Caco-2 (cell line): Measurements from ENCODE around the gene ARRDC1. TPM values are rescaled to one million over a fixed set of nuclear protein-coding genes. Genes with fewer than 3 reads are reported as not detected.
A peak's percentile ranks its signal among the peaks of the same experiment; 100 is the strongest.

Source experiments
- BruUV-seq: library from RNA; stranded (reverse); fragments of 400-500 nt; replicated peaks from 2 replicates; lab custom pipeline; 2021; lab: Mats Ljungman, UMichigan
- CTCF ChIA-PET: fragments of 300-600 bp; sonication (Branson Sonifier 250); formaldehyde crosslinking; loops from one replicate; lab custom pipeline; 2022; ENCODE audit warnings: antibody characterized with exemption; lab: Charles Lee
- POLR2A ChIA-PET: fragments of 300-600 bp; sonication (Branson Sonifier 250); formaldehyde crosslinking; loops from one replicate; lab custom pipeline; 2022; ENCODE audit warnings: antibody characterized with exemption; lab: Charles Lee
- DNase-seq, 2 experiments: peaks; one replicate each; pipeline versions ENCODE4 v3.0.0 to v3.0.0-alpha.2; 2020 to 2022
- H3K27me3 ChIP-seq: replicated peaks from 2 replicates; pipeline ENCODE4 v1.6.0; 2011; ENCODE audit warnings: low read length; ENCODE audit not compliant: control insufficient read depth, insufficient read depth
- H3K36me3 ChIP-seq: 2 replicates; pipeline ENCODE4 v1.5.1; 2011; ENCODE audit warnings: low read length; ENCODE audit not compliant: control insufficient read depth, insufficient read depth
- H3K4me1 ChIP-seq: fragments of 250-450 bp; sonication (Bioruptor Pico); 2 replicates; pipeline ENCODE4 v1.5.1; 2020; ENCODE audit warnings: mild to moderate bottlenecking
- H3K4me3 ChIP-seq: 2 replicates; pipeline ENCODE4 v1.5.1; 2011; ENCODE audit warnings: low read depth, mild to moderate bottlenecking, control low read depth, low read length
- H3K9me3 ChIP-seq: fragments of 250-450 bp; sonication (Bioruptor Pico); 2 replicates; pipeline ENCODE4 v1.5.1; 2020; ENCODE audit warnings: mild to moderate bottlenecking, moderate library complexity
- H3K27ac Mint-ChIP-seq: one replicate; pipeline ENCODE4 v1.8.0; 2022; ENCODE audit warnings: mixed read lengths; ENCODE audit not compliant: unreplicated experiment
- H3K27me3 Mint-ChIP-seq: one replicate; pipeline ENCODE4 v1.8.0; 2022; ENCODE audit warnings: mixed read lengths; ENCODE audit not compliant: insufficient read depth, unreplicated experiment
- H3K36me3 Mint-ChIP-seq: one replicate; pipeline ENCODE4 v1.8.0; 2022; ENCODE audit warnings: mild to moderate bottlenecking, mixed read lengths; ENCODE audit not compliant: insufficient read depth, unreplicated experiment
- H3K4me1 Mint-ChIP-seq: one replicate; pipeline ENCODE4 v1.8.0; 2022; ENCODE audit warnings: low read depth, mixed read lengths; ENCODE audit not compliant: unreplicated experiment
- H3K4me3 Mint-ChIP-seq: one replicate; pipeline ENCODE4 v1.8.0; 2022; ENCODE audit warnings: mild to moderate bottlenecking, moderate library complexity, mixed read lengths; ENCODE audit not compliant: unreplicated experiment
- H3K9me3 Mint-ChIP-seq: one replicate; pipeline ENCODE4 v1.8.0; 2022; ENCODE audit warnings: mixed read lengths; ENCODE audit not compliant: unreplicated experiment
- intact Hi-C: fragments of 100-400 bp; cut with micrococcal nuclease; formaldehyde crosslinking; loops from one replicate; pipeline ENCODE4 v1.10.0; 2022; ENCODE audit not compliant: unreplicated experiment
- total RNA-seq: library from RNA; stranded (reverse); gene quantifications from 2 replicates; pipeline ENCODE4 v1.2.3, GENCODE V29; 2022
- TF ChIP-seq, protein P1 (sequence below), 2 experiments: fragments of 200-600 bp in 1 of 2; IDR thresholded peaks; 1 replicate in 1 of 2; 2 replicates in 1 of 2; pipeline versions ENCODE4 v1.5.1 to v1.8.0; 2011 to 2022; ENCODE audit warnings: antibody characterized with exemption in 1 of 2, control low read depth in 1 of 2, inconsistent platforms in 1 of 2, low read depth in 1 of 2, low read length in 1 of 2, mild to moderate bottlenecking in 1 of 2, moderate library complexity in 1 of 2; ENCODE audit not compliant: insufficient read depth in 1 of 2, severe bottlenecking in 1 of 2, unreplicated experiment in 1 of 2

The ARRDC1 gene
- total RNA-seq, 1 experiment from 2014 or later = 66.6 TPM

DNA sequence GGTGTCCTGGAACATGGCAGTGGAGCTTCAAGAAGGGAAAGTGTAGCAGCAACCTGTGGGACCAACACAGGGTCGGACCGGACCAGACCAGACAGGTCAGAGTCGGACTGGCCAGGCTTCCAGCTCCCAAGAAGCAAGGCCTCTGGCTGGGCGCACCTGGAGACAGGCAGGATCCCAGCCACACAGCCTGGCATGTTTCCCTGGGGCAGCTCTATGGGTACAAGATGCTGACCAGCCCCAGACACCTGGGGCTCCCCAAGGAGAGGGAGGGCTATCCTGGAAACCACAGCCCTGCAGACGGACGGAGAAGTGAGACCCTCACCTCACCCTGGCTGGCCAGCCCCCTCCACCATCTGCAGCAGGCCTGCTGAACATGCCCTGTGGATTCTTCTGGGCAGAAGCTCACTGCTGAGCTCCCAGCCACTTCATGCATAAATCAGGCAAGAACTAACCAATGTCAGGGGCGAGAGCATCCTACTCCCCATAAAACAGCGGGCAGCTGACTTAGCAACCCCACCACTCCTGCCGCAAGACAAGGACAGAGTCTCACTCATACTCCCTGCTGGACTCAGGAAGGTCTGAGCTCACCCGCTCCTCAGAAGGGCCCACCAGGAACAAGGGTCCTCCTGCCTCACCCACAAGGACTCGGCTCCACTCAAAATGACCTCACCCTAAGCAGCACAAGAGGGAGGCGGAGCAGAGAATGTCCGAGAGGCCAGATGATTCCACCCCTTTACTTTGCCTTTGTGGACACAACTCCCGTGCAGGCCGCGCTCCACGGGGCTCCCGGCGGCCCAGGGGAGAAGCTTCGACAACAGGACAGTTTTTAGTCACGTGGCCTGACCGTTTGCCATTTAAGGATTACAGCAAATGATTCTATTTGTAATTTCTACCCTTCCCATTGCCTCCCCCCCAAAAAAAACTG is 23.9 kb upstream of the ARRDC1 start:
- peaks cover 13% of the 10 kb centered on the region for H3K4me1 ChIP-seq
- H3K27me3 ChIP-seq = no peaks in the 10 kb centered on the region
- BruUV-seq = no TSS peak
- H3K36me3 ChIP-seq = peaks cover 3% of the 10 kb centered on the region; the same call in 1 of the 2 replicates
- no peaks in the 10 kb centered on the region for H3K27me3 Mint-ChIP-seq
- TF ChIP-seq, protein P1, sequence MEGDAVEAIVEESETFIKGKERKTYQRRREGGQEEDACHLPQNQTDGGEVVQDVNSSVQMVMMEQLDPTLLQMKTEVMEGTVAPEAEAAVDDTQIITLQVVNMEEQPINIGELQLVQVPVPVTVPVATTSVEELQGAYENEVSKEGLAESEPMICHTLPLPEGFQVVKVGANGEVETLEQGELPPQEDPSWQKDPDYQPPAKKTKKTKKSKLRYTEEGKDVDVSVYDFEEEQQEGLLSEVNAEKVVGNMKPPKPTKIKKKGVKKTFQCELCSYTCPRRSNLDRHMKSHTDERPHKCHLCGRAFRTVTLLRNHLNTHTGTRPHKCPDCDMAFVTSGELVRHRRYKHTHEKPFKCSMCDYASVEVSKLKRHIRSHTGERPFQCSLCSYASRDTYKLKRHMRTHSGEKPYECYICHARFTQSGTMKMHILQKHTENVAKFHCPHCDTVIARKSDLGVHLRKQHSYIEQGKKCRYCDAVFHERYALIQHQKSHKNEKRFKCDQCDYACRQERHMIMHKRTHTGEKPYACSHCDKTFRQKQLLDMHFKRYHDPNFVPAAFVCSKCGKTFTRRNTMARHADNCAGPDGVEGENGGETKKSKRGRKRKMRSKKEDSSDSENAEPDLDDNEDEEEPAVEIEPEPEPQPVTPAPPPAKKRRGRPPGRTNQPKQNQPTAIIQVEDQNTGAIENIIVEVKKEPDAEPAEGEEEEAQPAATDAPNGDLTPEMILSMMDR (IDR thresholded peaks at IDR 0.05; ENCODE audit: insufficient read depth in 1 of 2, low read depth in 1 of 2, low read length in 1 of 2, severe bottlenecking in 1 of 2, unreplicated experiment in 1 of 2) = no peak
- H3K36me3 Mint-ChIP-seq = peaks cover 58% of the 10 kb centered on the region
- no peak overlapping the region for H3K4me3 Mint-ChIP-seq
- no peak overlapping the region for H3K27ac Mint-ChIP-seq
- H3K4me3 ChIP-seq = no peak overlapping the region
- H3K9me3 ChIP-seq = no peaks in the 10 kb centered on the region
- ChIA-PET CTCF (interaction anchor here (0.6 to 2.1 kb wide), 4 partner anchors 9 to 622 kb away, joined by 3 to 6 read pairs (median 4); partner anchors contain the start of gene ZMYND19), POLR2A (interaction anchor here (0.6 kb wide), 2 partner anchors 8 to 30 kb away, joined by 3 to 6 read pairs; no protein-coding TSS in a partner anchor)
- intact Hi-C loops = no loop called here
- no peaks in the 10 kb centered on the region for H3K9me3 Mint-ChIP-seq
- DNase-seq = no peak
- H3K4me1 Mint-ChIP-seq = no peaks in the 10 kb centered on the region

DNA sequence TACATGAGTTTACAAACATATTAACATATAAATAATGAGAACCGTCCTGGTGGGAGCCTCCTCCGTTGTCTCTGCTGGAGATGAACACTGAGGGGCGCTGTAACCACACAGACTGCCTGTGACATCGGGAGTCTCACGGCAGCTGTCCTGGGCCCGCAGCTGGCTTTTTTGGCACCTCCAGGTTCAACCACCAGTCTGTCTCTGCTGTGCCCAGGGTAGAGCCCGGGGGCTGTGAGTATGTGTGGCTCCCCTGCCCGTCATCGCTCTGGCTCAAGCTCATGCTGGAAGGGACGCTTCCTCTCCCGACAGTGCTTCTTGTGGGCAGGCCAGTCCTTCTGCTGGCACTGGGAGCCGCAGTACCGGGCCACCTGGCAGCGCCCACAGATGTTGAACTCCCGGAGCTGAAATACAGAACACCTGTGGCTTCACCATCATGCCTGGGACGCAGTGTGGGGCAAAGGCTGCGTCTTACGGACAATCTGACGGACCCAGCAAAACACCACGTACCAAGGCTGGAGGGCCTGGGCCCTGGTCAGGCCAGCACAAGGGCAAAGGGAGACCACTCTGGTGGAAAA is 23.1 kb upstream of the ARRDC1 start:
- peak in 1 of 2 experiments; percentile 39 for DNase-seq
- ChIA-PET POLR2A (interaction anchor here (0.6 kb wide), 1 partner anchor 30 kb away, joined by 3 read pairs; no protein-coding TSS in a partner anchor), CTCF (interaction anchor here (0.6 to 2.1 kb wide), 3 partner anchors 9 to 622 kb away, joined by 3 to 6 read pairs (median 5); partner anchors contain the start of gene ZMYND19)
- no peaks in the 10 kb centered on the region for H3K27me3 ChIP-seq
- TF ChIP-seq, protein P1 (IDR thresholded peaks at IDR 0.05; ENCODE audit: insufficient read depth in 1 of 2, low read depth in 1 of 2, low read length in 1 of 2, severe bottlenecking in 1 of 2, unreplicated experiment in 1 of 2) = peak in 1 of 2 experiments; percentile 2
- peaks cover 3% of the 10 kb centered on the region; the same call in 1 of the 2 replicates for H3K36me3 ChIP-seq
- Mint-ChIP-seq H3K4me1 (no peaks in the 10 kb centered on the region), H3K4me3 (no peak overlapping the region), H3K27me3 (no peaks in the 10 kb centered on the region), H3K36me3 (peaks cover 54% of the 10 kb centered on the region), H3K27ac (no peak overlapping the region), H3K9me3 (no peaks in the 10 kb centered on the region)
- intact Hi-C loops = no loop called here
- H3K4me3 ChIP-seq = no peak overlapping the region
- peaks cover 9% of the 10 kb centered on the region for H3K4me1 ChIP-seq
- BruUV-seq = no TSS peak
- no peaks in the 10 kb centered on the region for H3K9me3 ChIP-seq

DNA sequence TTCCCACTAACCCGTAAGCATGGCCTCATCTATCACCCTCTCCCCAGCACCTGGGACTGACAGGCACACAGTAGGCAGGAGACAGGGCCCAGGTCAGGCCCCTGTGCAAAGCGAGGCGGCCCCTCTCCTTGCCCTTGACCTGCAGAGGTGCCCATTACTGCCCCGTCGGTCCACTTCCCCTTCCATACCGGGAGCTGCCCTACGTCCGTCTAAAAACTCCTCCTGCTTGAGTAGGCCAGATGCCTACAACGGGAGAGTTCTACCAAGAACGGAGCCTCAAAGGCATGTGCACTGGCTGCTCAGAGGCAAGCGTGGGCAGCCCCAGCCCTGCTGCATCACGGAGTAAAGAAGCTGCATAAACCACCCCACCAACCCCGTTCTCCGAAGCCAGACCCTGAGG is 22.1 kb upstream of the ARRDC1 start:
- Histone ChIP-seq H3K4me1 (peaks cover 4% of the 10 kb centered on the region), H3K36me3 (peaks cover 3% of the 10 kb centered on the region), H3K4me3 (no peak overlapping the region), H3K9me3 (no peaks in the 10 kb centered on the region), H3K27me3 (no peaks in the 10 kb centered on the region)
- Mint-ChIP-seq H3K27ac (no peak overlapping the region), H3K36me3 (peaks cover 52% of the 10 kb centered on the region), H3K4me1 (no peaks in the 10 kb centered on the region), H3K9me3 (no peaks in the 10 kb centered on the region), H3K27me3 (no peaks in the 10 kb centered on the region), H3K4me3 (no peak overlapping the region)
- intact Hi-C loops = no loop called here
- no TSS peak for BruUV-seq
- ChIA-PET POLR2A (no interaction called here), CTCF (no interaction called here)
- TF ChIP-seq, protein P1 (IDR thresholded peaks at IDR 0.05; ENCODE audit: insufficient read depth in 1 of 2, low read depth in 1 of 2, low read length in 1 of 2, severe bottlenecking in 1 of 2, unreplicated experiment in 1 of 2) = no peak
- DNase-seq = no peak
